Measurements from ENCODE around the gene GADD45GIP1.
A peak's percentile ranks its signal among the peaks of the same experiment; 100 is the strongest.

The GADD45GIP1 gene

GRCh38 chr19:12956446-12957388 is at the start of gene GADD45GIP1:
TSS of gene GADD45GIP1 (minus strand) at chr19:12957223. CDS start at chr19:12957212, 11 bp downstream.
- DNase-seq (ENCODE audit: low read depth in 2 of 2) = peak; percentile 72 to 76

DNA sequence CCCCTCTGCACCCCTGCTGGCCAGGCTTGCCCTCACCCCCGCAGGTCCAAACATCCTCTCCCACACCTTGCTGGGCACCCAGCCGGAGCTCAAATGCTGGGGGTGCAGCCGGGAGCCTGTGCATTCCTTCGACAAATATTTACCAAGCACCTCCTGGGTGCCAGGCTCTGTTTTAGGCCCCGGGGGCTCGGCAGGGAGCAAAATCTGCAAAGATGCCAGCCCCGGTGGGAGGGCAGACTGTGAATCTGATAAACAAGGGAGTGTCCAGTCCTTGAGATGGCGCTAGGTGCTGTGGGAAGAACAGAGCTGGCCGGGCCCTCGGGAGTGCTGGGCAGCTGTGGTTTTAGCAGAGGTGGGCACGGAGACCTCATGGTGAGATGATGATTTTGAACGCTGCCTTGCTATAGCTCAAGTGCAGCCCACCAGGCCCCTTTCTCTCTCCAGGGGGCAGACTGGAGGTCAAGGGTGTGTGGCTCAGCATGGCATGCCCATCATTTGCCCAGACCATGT is 48.9 kb upstream of the GADD45GIP1 start:
- DNase-seq (ENCODE audit: low read depth in 2 of 2) = no peak

DNA sequence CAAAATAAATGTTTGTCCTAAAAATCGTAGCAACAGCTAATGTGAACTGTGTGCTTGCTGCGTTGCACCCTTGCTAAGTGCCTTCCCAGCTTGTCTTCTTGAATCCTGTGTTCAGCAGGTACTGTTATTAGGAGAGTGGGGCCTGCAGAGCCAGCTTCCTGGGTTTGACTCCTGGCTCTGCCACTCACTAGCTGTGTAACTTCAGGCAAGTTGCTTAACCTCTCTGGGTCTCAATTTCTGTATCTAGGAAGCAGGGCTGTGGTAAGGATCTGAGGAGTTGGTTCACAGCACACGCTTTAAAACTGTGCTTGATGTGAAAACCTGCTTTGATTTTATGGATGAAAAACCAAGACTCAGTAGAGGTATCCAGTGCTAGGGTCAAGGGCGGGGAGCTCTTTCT is 48.2 kb upstream of the GADD45GIP1 start:
- DNase-seq (ENCODE audit: low read depth in 2 of 2) = no peak

- DNase-seq (ENCODE audit: low read depth in 2 of 2) = no peak
These were observed 47.2 kb upstream of the GADD45GIP1 start for GRCh38 chr19:13004273-13004672.

- no peak for DNase-seq (ENCODE audit: low read depth in 2 of 2)
These were observed 46.1 kb upstream of the GADD45GIP1 start for GRCh38 chr19:13003081-13003480.

DNA sequence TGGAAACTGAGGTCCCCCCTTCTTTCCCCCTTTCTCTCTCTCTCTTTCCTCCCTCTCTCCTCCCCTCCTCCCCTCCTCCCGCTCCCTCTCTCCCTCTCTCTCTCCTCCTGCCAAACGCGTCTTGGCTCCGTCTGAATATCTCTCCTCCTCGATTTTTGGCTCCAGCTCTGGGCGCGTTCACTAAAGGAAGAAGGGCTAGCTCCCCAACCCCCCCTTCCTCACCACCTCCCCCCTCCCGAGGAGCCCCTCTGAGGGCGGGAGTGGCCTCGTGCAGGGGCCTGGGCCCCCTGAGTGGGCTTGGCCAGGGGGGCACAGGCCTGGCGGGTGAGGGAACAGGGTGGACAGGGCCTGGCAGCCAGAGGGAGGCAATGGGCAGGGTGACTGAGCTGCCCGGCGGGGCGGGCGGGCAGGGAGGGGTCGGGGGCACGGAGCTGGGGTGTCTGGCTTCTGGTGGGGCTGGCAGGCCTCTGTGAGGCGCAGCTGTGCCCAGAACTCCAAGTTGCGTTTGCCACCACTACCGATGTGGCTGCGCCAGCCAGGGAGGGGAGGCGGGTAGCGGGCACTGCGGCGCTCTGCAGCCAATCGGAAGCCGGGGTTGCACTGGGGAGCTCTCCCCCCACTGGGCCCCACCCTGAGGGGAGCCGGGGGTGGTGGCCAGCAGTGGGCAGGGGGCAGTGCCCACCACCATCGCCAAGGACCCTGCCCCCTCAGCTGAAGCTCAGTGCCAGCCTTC is 45.3 kb upstream of the GADD45GIP1 start:
- no peak for DNase-seq (ENCODE audit: low read depth in 2 of 2)

GRCh38 chr19:13001502-13002165 is 44.6 kb upstream of the GADD45GIP1 start:
- DNase-seq (ENCODE audit: low read depth in 2 of 2) = no peak

- no peak for DNase-seq (ENCODE audit: low read depth in 2 of 2)
These were observed 44.1 kb upstream of the GADD45GIP1 start for GRCh38 chr19:13001166-13001501.

DNA sequence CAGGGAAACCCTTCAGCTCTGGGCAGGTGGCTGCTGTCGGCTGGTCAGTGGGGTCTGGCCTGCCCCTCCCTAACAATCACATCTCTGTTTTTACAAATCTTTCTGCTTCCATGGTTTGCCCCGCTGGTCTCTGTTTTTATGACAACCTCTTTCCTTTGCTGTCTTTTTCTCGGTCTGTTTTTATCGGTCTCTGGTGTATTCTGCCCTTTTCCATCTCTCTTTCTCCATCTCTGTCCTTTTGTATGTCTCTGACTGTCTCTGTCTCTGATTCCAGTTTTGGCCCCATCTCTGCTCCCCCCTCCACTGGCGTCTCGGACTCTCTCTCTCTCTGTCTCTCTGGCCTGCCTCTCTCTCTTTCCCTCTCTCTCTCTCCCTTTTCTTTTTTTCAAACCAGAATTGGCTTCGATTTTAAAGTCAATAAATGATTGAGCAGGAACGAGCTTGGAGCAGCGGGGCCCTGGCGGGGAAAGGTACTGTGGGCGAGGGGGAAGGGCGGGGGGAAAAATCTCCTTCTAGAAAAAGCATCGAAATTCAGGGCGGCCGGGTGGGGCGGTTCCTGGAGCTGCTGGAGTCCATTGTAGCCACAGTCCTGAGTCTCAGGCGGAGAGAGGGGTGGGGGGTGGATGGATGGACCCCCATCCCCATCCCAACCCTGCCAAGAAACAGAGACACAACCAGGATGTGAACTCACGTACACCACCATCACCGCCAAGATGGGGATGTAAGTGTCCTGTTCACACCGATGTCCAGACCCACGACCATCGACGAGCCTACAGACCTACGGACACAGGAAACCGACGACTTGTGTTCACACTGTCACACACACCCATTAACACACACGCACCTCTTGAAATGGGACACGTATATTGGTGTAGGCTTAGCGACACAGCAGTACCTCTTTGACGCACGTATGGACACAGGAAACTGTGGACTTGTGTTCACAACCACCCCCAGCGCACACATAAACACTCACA is 41.2 kb upstream of the GADD45GIP1 start:
- DNase-seq (ENCODE audit: low read depth in 2 of 2) = no peak

DNA sequence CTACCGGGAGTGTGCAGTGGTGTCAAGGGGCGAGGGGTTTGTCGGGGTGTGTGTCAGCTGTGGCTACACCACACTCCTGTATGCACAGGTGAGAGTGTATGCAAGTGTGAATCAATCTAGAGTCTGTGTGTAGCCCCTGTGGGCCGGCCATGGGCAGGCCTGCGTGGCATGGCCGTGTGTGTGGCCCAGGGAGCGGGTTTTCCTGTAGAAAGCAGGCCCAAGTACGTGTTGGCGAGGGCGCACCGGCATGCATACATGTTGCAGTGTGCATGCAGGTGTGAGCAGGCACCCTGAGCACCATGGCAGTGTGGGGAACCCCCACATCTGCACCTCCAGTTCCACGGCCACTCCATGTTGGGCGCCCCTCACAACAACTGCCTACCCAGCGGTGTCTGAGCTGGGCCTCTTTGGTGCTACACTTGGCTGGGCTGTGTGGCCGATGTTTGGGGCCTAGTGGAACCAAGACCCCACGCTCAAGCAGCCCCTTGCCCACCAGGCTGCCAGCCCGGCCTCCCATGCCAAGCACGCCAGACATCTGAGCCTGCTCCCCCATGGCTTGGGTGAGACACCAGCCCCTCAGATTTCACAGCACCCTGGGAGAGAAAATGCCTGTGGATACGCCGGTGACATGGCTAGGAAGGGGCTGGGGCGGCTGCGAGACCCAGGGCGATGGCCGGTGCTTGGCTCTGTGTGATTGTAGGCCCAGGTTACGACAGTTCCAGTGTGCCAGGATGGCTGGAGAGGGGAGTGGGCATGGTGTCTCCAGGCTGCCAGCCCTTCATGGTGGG is 40.4 kb upstream of the GADD45GIP1 start:
- no peak for DNase-seq (ENCODE audit: low read depth in 2 of 2)

DNA sequence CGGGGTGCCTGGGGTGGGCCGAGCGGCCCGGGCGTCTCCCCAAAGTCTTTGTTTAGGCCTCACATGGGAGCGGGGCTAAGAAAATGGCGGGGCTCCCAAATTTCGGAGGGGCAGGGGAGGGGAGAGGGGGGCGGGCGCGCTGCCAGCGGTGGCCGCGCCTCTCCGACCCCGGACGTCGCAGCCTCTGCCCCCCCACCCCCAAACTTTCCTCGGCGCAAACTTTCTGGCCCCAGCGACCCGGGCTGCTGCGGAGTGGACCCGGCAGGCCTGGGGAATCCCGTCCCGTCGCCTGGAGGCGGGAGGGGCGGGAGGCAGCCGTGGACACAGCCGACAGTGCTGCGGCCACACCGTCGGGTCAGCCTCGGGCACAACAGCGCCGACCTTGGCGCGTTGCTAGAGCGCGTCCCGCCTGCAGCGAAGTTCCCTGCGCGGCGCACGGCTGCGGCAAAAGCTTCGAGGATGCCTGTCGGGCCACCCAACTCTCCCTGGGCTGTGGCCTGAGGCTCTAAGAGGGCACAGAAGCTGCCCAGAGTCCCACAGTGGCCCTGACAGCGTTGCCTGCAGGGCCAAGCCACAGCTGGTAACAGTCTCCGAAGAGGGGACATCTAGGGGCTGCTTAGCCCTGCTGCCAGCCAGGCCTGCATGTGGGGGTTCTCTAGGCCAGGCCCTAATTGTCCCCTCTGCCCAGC is 39.5 kb upstream of the GADD45GIP1 start:
- no peak for DNase-seq (ENCODE audit: low read depth in 2 of 2)

- DNase-seq (ENCODE audit: low read depth in 2 of 2) = no peak
These were observed 38.8 kb upstream of the GADD45GIP1 start for GRCh38 chr19:12995596-12996405.

- peak; percentile 30 to 40 for DNase-seq (ENCODE audit: low read depth in 2 of 2)
These were observed 37.9 kb upstream of the GADD45GIP1 start, which contains the start of gene NFIX for GRCh38 chr19:12994701-12995595. TSS of gene NFIX (plus strand) at chr19:12995475. CDS start at chr19:12995838, 363 bp downstream.

DNA sequence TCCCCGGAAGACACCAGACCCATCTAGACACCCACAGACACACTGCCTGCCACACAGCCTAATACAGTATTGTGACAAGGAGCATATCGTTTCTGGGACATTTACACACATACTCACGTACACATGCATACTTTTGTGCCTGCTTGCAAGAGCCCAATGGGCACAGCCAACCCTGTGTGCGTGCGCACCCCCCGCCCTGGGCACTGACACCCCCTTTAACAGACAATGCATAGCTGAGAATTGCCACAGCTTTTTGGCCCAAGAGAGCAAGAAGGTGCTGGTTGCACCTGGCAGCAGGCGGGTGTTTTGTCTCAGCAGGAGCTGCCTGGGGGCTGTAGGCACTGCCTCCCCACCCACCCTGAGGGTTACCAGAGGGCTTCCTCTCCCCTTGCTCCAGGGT is 36.5 kb upstream of the GADD45GIP1 start:
- no peak for DNase-seq (ENCODE audit: low read depth in 2 of 2)

GRCh38 chr19:12992729-12993128 is 35.7 kb upstream of the GADD45GIP1 start:
- no peak for DNase-seq (ENCODE audit: low read depth in 2 of 2)

GRCh38 chr19:12991296-12991695 is 34.3 kb upstream of the GADD45GIP1 start:
- DNase-seq (ENCODE audit: low read depth in 2 of 2) = no peak

GRCh38 chr19:12990853-12991252 is 33.8 kb upstream of the GADD45GIP1 start:
- no peak for DNase-seq (ENCODE audit: low read depth in 2 of 2)

GRCh38 chr19:12990431-12990830 is 33.4 kb upstream of the GADD45GIP1 start:
- no peak for DNase-seq (ENCODE audit: low read depth in 2 of 2)

Measured in activated CD4-positive, alpha-beta T cell treated with anti-CD3 and anti-CD28 coated beads for 24 hours (primary cell).